GM03348 (cell line): ENCODE data around the gene TSEN15.
"Not testable (repeated sequence)": the region's sequence is repeated elsewhere in the genome, so short reads cannot be mapped to it uniquely, and the experiment has no call there.

Experiments used
- DNase-seq: peaks from one replicate; pipeline ENCODE4 v3.0.0; 2012; ENCODE audit warnings: low spot score

Gene TSEN15

DNA sequence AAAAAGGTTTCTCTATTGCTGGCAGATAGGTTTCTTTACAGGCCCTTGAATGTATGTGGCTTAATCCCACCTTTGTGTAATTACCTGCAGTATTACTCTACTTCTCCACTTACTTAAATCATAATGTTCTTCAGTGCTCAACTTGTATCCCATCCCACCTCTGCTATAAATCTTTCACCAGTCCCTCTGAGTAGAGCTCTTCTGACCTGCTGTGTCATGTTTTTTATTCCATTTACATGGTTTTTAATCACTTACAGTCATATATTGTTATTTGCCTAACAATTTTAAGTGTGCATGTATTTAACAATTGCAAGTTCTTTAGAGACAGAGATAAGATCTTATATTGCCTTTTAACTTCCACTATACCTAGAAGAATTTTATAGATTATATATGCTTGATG is 2.4 kb downstream of the TSEN15 start:
- DNase-seq: no peak

DNA sequence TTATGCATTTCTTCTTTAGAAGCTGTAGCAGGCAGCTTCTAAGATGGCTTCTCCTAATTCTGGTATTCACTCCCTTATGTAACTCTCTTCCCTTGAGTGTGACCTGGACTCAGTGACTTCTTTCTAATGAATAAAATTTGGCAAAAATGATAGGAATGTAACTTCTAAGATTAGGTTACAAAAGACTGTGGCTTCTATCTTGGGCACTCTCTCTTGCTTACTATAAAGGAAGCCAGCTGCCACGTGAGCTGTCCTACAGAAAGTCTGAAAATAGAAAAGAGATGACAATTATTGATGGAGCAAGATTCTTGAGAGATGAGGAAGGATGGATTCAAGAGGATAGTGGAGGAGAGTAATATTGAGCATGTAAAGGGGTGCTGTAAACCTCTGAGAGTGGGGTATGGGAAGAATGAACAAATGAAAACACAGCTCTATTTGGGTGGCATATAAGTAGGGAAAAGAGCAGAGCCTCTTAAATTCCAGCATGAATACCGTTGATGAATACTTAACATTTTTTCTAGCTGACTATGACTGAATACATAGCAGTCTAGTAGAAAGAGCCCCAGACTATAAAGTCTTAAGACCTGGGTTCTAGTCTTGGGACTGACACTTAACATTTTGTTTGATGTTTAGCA is 5.5 kb downstream of the TSEN15 start:
- peak; percentile 63 for DNase-seq

DNA sequence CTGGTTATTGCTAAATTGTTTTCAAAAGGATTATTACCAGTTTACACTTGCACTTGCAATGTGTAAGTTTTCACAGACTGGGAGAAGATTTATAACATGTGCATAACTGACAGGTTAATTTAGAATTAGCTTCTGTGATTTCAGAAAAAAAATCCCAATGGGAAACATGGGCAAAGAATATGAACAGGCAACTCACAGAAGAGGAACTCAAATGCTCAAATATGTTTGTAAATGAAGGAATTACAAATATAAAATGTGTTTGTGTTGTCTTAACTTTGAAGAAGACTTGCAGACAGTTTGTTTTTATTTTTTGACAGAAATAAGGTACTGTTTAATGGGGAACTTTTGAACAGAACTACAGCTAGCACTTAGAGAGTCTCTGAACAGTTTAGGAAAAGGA is 8.4 kb downstream of the TSEN15 start:
- DNase-seq: no peak

DNA sequence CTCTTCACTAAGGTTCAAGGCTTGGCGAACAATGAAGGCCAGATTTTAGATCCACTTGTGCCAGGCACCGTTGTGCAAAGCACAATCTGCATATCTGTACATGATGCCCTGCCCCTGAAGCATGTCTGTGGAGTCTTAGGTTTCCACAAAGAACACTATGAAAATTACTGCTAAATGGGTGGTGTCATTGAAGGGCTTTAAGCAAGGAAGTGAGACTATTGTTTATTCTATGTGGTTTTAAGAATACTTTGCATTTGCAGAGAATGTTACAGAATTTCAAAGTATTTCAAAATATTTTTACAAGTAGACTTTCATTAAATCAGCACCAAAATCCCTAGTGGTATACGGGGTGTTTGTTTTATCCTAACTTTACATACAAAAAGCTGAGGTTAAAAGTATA is 8.8 kb downstream of the TSEN15 start:
- DNase-seq: peak; percentile 4

- DNase-seq: peak; percentile 23
These were observed 10.0 kb downstream of the TSEN15 start for GRCh38 chr1:184061396-184062003.

DNA sequence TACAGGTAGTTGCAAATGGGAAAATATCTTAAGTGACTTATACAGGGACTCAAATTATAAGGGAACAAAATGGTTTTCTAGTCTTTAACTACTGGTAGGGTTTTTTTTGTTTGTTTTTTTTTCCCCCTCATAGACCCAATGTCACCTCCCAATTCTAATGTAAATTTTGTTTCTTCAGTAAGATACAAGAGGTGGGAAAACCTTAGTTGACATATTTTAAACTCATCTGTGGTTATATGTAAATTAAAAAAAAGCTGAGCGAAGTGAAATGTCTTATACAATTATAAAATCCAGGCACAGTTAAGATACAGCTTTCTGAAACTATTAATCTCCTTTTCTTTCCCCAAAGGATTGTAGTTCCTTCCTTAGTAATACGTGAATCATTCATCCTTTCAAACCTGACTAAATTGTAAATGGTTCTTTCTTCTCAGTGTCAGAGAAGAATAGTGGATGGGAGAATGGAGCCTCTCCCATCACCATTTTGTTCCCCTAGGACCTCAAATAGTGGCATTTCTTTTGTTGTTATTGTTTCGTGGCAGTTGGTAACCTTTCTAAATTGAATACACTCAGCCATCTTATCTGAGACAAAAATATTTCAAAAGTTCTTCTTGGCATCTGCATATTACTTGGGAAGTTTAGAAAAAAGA is 11.2 kb downstream of the TSEN15 start:
- DNase-seq: no peak

DNA sequence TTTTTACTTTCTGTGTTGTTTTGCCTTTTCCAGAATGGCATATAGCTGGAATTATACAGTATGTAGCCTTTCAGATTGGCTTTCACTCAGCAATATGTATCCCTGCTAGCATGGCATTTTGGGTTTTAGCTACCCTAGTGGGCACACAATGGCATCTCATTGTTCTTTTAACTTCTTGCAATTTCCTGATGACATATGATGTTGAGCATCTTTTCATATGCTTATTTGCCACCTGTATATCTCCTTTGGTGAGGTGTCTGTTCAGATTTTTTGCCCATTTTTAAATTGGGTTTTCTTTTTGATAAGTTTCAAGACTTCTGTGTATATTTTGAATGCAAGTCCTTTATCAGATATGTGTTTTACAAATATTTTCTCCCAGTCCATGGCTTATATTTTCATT is 14.0 kb downstream of the TSEN15 start:
- no peak for DNase-seq

GRCh38 chr1:184068354-184068753 is 16.8 kb downstream of the TSEN15 start:
- no peak for DNase-seq

- DNase-seq: peak; percentile 14
These were observed 18.1 kb downstream of the TSEN15 start for GRCh38 chr1:184069675-184070074.

GRCh38 chr1:184072376-184072775 is 20.8 kb downstream of the TSEN15 start:
- no peak for DNase-seq

DNA sequence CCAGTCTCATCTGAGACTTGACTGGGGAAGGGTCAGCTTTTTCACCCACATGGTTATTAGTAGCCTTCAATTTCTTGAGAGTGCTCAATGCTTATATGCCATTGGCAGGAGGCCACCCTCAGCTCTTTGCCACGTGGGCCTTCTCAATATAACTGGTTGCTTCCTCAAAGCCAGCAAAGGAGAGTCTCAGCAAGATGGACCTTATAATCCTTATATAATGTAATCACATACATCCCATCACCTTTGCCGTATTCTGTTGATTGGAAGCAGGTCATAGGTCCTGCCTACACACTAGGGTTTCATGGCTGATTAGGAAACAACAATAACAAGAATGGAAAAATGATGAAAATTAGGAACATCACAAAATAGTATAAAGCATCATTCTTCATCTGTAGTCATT is 22.9 kb downstream of the TSEN15 start:
- no peak for DNase-seq

DNA sequence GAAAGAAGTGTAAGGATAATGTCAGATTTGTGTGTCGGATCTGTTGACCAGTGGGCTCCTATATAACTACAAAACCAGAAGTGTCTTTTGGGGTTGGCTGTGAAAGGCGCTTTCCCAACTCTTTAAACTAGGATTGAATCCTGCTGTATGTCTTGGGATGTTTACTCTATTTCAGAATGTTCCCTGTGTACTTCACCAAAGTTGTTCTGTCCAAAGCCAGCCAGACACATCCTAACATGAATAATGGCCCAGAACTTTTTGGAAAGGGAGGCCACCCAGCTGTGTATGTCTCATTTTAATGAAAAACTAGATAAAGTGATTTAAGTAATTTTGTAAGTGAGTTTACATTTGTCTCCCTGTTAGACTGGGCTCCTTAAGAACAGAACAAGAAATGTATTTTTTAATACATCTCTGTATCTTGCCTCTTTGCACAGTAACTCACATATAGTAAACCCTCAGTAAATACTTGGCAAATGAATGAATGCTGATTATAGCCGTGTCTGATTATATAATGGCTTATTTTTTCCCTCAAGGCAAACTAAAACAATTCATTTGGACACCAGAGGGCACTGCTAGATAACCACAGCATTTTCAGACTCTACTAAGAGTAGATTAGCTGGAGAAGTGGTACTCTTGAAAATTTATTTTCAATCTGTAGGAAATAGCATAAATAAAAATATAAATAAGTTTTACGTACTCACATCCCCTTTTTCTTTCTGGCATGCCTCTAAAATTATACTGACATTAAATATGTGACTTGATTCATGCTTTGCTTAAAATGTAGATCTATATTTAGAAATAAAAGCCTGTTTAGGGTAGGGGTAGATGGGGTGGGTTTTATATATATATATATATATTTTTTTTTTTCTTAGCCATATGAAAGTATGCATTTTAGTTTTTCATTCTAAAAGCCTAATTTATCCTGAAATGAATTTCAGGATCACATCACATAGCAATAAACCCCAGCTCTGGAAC is 23.8 kb downstream of the TSEN15 start:
- peak; percentile 64 for DNase-seq

DNA sequence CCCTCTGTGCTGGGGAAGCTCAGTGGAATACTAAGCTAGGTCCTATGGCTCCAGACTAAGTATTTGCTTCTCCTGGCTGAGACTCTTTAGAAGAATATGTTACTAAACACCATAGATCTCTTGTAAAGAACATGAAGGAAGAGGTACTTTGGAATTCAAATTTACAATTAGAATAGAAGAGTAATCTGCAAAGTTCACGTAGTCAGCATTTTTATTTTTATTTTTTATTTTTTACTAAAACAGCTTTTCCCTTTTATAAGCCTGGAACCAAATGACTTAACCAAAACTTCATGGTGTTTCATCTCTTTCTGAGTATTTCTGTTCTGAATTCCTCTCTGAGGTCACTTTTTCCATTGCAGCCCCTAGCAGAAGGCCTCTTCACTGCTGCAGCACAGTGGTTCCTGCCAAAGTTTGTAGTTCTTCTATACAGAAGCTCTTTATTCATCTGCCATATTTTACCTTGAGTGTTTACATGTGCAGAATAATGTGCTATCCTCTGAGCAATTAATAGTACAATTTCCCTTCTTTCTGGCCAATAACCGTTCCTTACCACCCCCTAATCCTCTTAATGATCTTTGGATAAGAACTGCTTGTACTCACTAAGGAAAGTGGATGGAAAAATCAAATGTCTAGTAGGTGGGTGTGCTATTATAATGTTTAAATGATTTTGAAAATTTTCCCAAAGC is 27.2 kb downstream of the TSEN15 start:
- no peak for DNase-seq

GRCh38 chr1:184080309-184080708 is 28.8 kb downstream of the TSEN15 start:
- DNase-seq: no peak

DNA sequence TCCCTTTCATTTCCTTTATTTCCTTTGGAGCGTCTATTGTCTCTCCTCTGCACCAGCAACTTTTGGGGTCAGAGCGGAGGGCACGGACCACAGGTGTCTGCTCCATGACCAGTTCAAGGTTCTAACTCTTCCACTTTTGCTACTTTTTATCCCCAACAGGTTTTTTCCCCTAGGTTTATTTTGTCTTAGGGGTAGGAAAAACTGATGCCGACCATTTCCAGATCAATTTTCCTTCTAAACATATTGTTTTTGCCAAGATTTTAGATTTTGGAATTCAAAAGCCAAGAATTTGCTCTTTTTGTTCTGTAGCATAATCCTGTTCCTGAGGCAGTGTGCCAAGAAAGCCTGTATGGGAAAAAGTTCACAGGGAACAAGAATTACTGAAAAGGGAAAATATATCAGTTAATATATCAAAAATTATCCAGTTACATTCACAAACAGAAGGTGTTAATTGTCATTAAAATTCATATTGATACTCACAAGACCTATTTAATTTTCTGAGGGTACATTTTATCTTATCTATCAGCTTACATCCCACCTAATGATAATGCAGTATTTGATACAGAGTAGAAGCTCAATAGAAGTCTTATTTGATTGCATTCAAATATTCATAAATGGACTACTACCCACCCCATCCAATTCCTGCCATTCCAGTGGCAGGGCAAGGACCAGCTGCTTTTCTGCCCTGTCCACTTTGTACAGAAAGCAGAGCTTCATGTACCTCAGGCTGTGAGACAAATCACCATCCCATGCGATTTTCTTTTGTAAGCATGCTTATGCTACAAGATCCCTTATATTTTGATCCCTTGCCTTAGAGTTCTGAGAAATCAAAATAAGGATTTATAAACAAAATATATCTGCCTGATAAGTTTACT is 31.2 kb downstream of the TSEN15 start:
- no peak for DNase-seq

DNA sequence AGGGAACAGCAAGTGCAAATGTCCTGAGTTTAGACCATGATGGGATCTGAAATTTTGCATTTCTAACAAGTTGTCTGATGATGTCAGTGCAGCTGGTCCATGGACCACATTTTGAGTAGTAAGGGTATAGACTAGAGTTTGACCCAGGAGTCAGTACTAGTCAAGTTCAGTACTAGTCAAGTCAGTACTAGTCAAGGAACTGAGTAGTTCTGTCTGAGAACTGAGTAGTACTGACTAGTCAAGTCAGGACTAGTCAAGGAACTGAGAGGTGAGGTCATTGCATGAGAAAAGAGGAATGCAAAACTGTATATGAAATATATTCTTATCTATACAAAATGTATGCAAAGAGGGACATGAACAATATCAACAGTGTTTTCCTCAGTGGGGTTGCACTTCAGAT is 34.1 kb downstream of the TSEN15 start:
- no peak for DNase-seq

GRCh38 chr1:184088037-184088436 is 36.5 kb downstream of the TSEN15 start:
- DNase-seq: no peak

- DNase-seq: no peak
These were observed 41.5 kb downstream of the TSEN15 start for GRCh38 chr1:184093071-184093470.

DNA sequence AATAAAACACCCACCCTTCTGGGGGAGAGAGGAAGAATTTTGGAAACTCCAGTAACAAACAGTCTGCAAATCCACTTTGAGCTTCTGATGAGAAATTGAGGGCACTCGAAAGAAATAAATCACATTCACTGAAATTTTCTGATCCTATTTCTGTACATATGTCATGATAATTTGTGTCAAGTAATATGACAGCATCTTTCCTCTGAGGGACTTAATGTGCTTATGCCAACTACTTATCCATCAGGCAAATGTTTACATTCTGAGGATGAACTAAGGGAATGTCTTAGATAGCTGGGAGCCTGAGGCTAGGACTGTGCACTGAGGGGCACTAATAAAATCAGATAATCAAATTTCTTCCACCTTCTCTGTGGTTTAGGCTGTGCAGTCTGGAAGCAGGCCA is 44.5 kb downstream of the TSEN15 start:
- DNase-seq: no peak

DNA sequence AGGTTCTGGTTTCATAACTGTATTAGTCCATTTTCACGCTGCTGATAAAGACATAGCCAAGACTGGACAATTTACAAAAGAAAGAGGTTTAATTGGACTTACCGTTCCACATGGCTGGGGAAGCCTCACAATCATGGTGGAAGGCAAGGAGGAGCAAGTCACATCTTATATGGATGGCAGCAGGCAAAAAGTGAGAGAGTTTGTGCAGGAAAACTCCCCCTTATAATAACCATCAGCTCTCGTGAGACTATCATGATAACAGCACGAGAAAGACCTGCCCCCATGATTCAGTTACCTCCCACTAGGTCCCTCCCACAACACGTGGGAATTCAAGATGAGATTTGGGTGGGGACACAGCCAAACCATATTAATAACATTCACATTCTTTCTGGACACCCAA is 45.0 kb downstream of the TSEN15 start:
- not testable (repeated sequence) for DNase-seq

DNA sequence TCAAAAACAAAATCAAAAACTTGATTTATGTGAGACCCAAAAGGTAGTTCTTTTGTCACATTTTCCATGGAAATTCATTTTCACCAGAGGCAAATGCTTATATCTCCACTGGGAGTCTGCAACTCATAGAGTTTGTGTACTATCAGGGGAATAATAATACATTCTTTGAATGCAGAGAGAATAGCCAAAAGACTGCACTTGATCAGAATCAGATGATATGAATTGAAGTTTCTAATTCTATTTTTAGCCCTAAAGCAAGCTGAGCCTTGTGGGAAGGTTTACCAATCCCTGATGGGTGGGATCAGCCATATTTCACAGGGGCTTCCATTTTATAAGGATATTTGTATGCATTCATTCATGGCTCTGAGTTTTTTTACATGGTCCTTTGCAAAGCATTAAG is 49.6 kb downstream of the TSEN15 start:
- DNase-seq: peak; percentile 11
